Neural crest cell (in vitro differentiated cells): ENCODE data around the gene EXD3. TPM values are rescaled to one million over a fixed set of nuclear protein-coding genes. Genes with fewer than 3 reads are reported as not detected.

Experiments used
- DNase-seq: peaks from one replicate; pipeline ENCODE4 v3.0.0; 2021; ENCODE audit warnings: low read depth, mixed read lengths, low spot score
- H3K27ac Mint-ChIP-seq: one replicate; pipeline ENCODE4 v1.8.0; 2021; ENCODE audit warnings: mild to moderate bottlenecking, mixed read lengths; ENCODE audit not compliant: unreplicated experiment
- H3K27me3 Mint-ChIP-seq: 2 replicates; pipeline ENCODE4 v1.8.0; 2021; ENCODE audit warnings: low read depth, mild to moderate bottlenecking, mixed read lengths
- H3K36me3 Mint-ChIP-seq: 2 replicates; pipeline ENCODE4 v1.8.0; 2021; ENCODE audit warnings: low read depth, mild to moderate bottlenecking, mixed read lengths
- H3K4me1 Mint-ChIP-seq: 2 replicates; pipeline ENCODE4 v1.8.0; 2021; ENCODE audit warnings: mixed read lengths
- H3K4me3 Mint-ChIP-seq: one replicate; pipeline ENCODE4 v1.8.0; 2021; ENCODE audit warnings: mild to moderate bottlenecking, mixed read lengths
- H3K9me3 Mint-ChIP-seq: 2 replicates; pipeline ENCODE4 v1.8.0; 2021; ENCODE audit warnings: mixed read lengths
- CTCF ChIP-seq: fragments of 200-600 bp; sonication (generic); conservative IDR thresholded peaks from 2 replicates; pipeline ENCODE4 v1.5.0; 2021; ENCODE audit warnings: antibody characterized with exemption, mild to moderate bottlenecking
- total RNA-seq: library from RNA; stranded (reverse); gene quantifications from 2 replicates; pipeline ENCODE4 v1.2.1, GENCODE V29; 2021

Gene EXD3
- total RNA-seq, 1 donor from 2014 or later: 15.1 TPM

- H3K9me3 Mint-ChIP-seq: no peaks in the 10 kb centered on the region
- peak overlapping the region; percentile 67 for H3K27ac Mint-ChIP-seq
- no peaks in the 10 kb centered on the region for H3K36me3 Mint-ChIP-seq
- no peaks in the 10 kb centered on the region for H3K27me3 Mint-ChIP-seq
- no peak for TF ChIP-seq CTCF
- H3K4me1 Mint-ChIP-seq: peaks cover 12% of the 10 kb centered on the region
- no peak for DNase-seq
- peak overlapping the region; percentile 12 for H3K4me3 Mint-ChIP-seq
Observed at GRCh38 chr9:137320555-137321384, 102.2 kb downstream of the EXD3 start.

- Mint-ChIP-seq H3K4me3 (no peak overlapping the region), H3K4me1 (peaks cover 12% of the 10 kb centered on the region), H3K36me3 (no peaks in the 10 kb centered on the region), H3K9me3 (no peaks in the 10 kb centered on the region), H3K27me3 (no peaks in the 10 kb centered on the region), H3K27ac (no peak overlapping the region)
- no peak for DNase-seq
- TF ChIP-seq CTCF: no peak
Observed at GRCh38 chr9:137319739-137320551, 103.0 kb downstream of the EXD3 start.

- peaks cover 13% of the 10 kb centered on the region for H3K4me1 Mint-ChIP-seq
- H3K27ac Mint-ChIP-seq: peak overlapping the region; percentile 67
- H3K27me3 Mint-ChIP-seq: no peaks in the 10 kb centered on the region
- TF ChIP-seq CTCF: no peak
- H3K36me3 Mint-ChIP-seq: no peaks in the 10 kb centered on the region
- no peaks in the 10 kb centered on the region for H3K9me3 Mint-ChIP-seq
- H3K4me3 Mint-ChIP-seq: peak overlapping the region; percentile 19
- no peak for DNase-seq
Observed at GRCh38 chr9:137319011-137319738, 103.8 kb downstream of the EXD3 start.

GRCh38 chr9:137318602-137319001, 104.4 kb downstream of the EXD3 start:
- no peak for DNase-seq
- Mint-ChIP-seq H3K27me3 (no peaks in the 10 kb centered on the region), H3K4me3 (peak overlapping the region; percentile 19), H3K36me3 (no peaks in the 10 kb centered on the region), H3K4me1 (peaks cover 19% of the 10 kb centered on the region), H3K27ac (peak overlapping the region; percentile 67), H3K9me3 (no peaks in the 10 kb centered on the region)
- TF ChIP-seq CTCF: no peak

- no peak overlapping the region for H3K27ac Mint-ChIP-seq
- peaks cover 22% of the 10 kb centered on the region for H3K4me1 Mint-ChIP-seq
- no peaks in the 10 kb centered on the region for H3K36me3 Mint-ChIP-seq
- no peaks in the 10 kb centered on the region for H3K9me3 Mint-ChIP-seq
- no peak overlapping the region for H3K4me3 Mint-ChIP-seq
- H3K27me3 Mint-ChIP-seq: no peaks in the 10 kb centered on the region
- no peak for DNase-seq
- TF ChIP-seq CTCF: no peak
Observed at GRCh38 chr9:137317718-137318511, 105.0 kb downstream of the EXD3 start.
